H9 (cell line): ENCODE results near the gene KIF2C. TPM values are rescaled to one million over a fixed set of nuclear protein-coding genes. Genes with fewer than 3 reads are reported as not detected.
"Not testable (repeated sequence)": the region's sequence is repeated elsewhere in the genome, so short reads cannot be mapped to it uniquely, and the experiment has no call there.

ENCODE experiments used
- DNase-seq: peaks from one replicate; pipeline ENCODE4 v3.0.0-alpha.2; 2017
- H2AFZ ChIP-seq: one replicate; pipeline ENCODE4 v1.6.1; 2013; ENCODE audit warnings: mild to moderate bottlenecking, low read length, control low read depth, moderate library complexity
- H2AK5ac ChIP-seq: 2 replicates; pipeline ENCODE4 v1.6.1; 2013; ENCODE audit warnings: low read length, control low read depth, mixed read lengths; ENCODE audit not compliant: insufficient read length
- H2BK120ac ChIP-seq: one replicate; pipeline ENCODE4 v1.6.1; 2013; ENCODE audit warnings: low read depth, mild to moderate bottlenecking, low read length, control low read depth, inconsistent platforms; ENCODE audit not compliant: poor library complexity, severe bottlenecking
- H2BK12ac ChIP-seq: 2 replicates; pipeline ENCODE4 v1.6.1; 2013; ENCODE audit warnings: low read length, control low read depth, mixed read lengths, low read depth; ENCODE audit not compliant: insufficient read length
- H2BK15ac ChIP-seq: 2 replicates; pipeline ENCODE4 v1.6.1; 2013; ENCODE audit warnings: low read depth, low read length, control low read depth
- H2BK20ac ChIP-seq: one replicate; pipeline ENCODE4 v1.6.1; 2013; ENCODE audit warnings: low read depth, mild to moderate bottlenecking, low read length, control low read depth, inconsistent platforms; ENCODE audit not compliant: poor library complexity, severe bottlenecking
- H2BK5ac ChIP-seq: 2 replicates; pipeline ENCODE4 v1.6.1; 2013; ENCODE audit warnings: low read length, control low read depth, mixed read lengths; ENCODE audit not compliant: insufficient read length
- H3K14ac ChIP-seq: 2 replicates; pipeline ENCODE4 v1.6.1; 2013; ENCODE audit warnings: low read length, control low read depth; ENCODE audit not compliant: insufficient read depth
- H3K18ac ChIP-seq: 2 replicates; pipeline ENCODE4 v1.6.1; 2013; ENCODE audit warnings: low read depth, mild to moderate bottlenecking, mixed read lengths, low read length, control low read depth; ENCODE audit not compliant: insufficient read length
- H3K23ac ChIP-seq: 2 replicates; pipeline ENCODE4 v1.6.1; 2013; ENCODE audit warnings: low read length, control low read depth, mixed read lengths, low read depth; ENCODE audit not compliant: insufficient read length
- H3K23me2 ChIP-seq: 2 replicates; pipeline ENCODE4 v1.6.1; 2013; ENCODE audit warnings: low read depth, mild to moderate bottlenecking, mixed read lengths, low read length, control low read depth; ENCODE audit not compliant: insufficient read length, poor library complexity, severe bottlenecking
- H3K27ac ChIP-seq: 2 replicates; pipeline ENCODE4 v1.5.1; 2013; ENCODE audit warnings: low read length, control low read depth, mixed read lengths, low read depth; ENCODE audit not compliant: insufficient read length
- H3K27me3 ChIP-seq: 2 replicates; pipeline ENCODE4 v1.6.1; 2013; ENCODE audit warnings: low read length, control low read depth, inconsistent platforms; ENCODE audit not compliant: insufficient read depth
- H3K4ac ChIP-seq: 2 replicates; pipeline ENCODE4 v1.6.1; 2013; ENCODE audit warnings: low read depth, mild to moderate bottlenecking, control low read depth, inconsistent platforms, low read length, moderate library complexity
- H3K4me1 ChIP-seq: 2 replicates; pipeline ENCODE4 v1.6.1; 2013; ENCODE audit warnings: low read length, control low read depth, inconsistent platforms; ENCODE audit not compliant: insufficient read depth
- H3K4me2 ChIP-seq: 2 replicates; pipeline ENCODE4 v1.6.1; 2013; ENCODE audit warnings: low read length, control low read depth, mixed read lengths; ENCODE audit not compliant: insufficient read length, insufficient read depth
- H3K56ac ChIP-seq: 2 replicates; pipeline ENCODE4 v1.6.1; 2013; ENCODE audit warnings: low read depth, mild to moderate bottlenecking, mixed read lengths, low read length, control low read depth; ENCODE audit not compliant: insufficient read length
- H3K79me1 ChIP-seq: 2 replicates; pipeline ENCODE4 v1.6.1; 2013; ENCODE audit warnings: low read depth, mild to moderate bottlenecking, moderate library complexity, low read length, control low read depth, inconsistent platforms; ENCODE audit not compliant: insufficient read depth, poor library complexity, severe bottlenecking
- H3K79me2 ChIP-seq: 2 replicates; pipeline ENCODE4 v1.6.1; 2013; ENCODE audit warnings: low read length, control low read depth, inconsistent platforms; ENCODE audit not compliant: insufficient read depth
- H3K9ac ChIP-seq: 2 replicates; pipeline ENCODE4 v1.6.1; 2013; ENCODE audit warnings: low read length, control low read depth, mixed read lengths; ENCODE audit not compliant: insufficient read length; ENCODE audit errors: extremely low read depth
- H3K9me3 ChIP-seq: one replicate; pipeline ENCODE4 v1.6.1; 2013; ENCODE audit warnings: low read depth, low read length, inconsistent platforms; ENCODE audit not compliant: control insufficient read depth
- H3T11ph ChIP-seq: one replicate; pipeline ENCODE4 v1.6.1; 2013; ENCODE audit warnings: mild to moderate bottlenecking, low read length, control low read depth, inconsistent platforms
- H4K20me1 ChIP-seq: one replicate; pipeline ENCODE4 v1.6.1; 2013; ENCODE audit not compliant: control insufficient read depth, insufficient read length, insufficient read depth
- H4K5ac ChIP-seq: 2 replicates; pipeline ENCODE4 v1.6.1; 2013; ENCODE audit warnings: low read depth, mild to moderate bottlenecking, mixed read lengths, low read length, control low read depth; ENCODE audit not compliant: insufficient read length
- H4K8ac ChIP-seq: replicated peaks from 2 replicates; pipeline ENCODE4 v1.6.1; 2013; ENCODE audit warnings: low read length, control low read depth, mixed read lengths, low read depth; ENCODE audit not compliant: insufficient read length
- H4K91ac ChIP-seq: 2 replicates; pipeline ENCODE4 v1.6.1; 2013; ENCODE audit warnings: low read depth, mild to moderate bottlenecking, moderate library complexity, mixed read lengths, low read length, control low read depth; ENCODE audit not compliant: insufficient read length
- H3K27ac Mint-ChIP-seq, 3 experiments: 2 replicates in 2 of 3; 3 replicates in 1 of 3; pipeline ENCODE4 v1.8.0; 2020 to 2021; ENCODE audit warnings: mixed read lengths in 3 of 3, mild to moderate bottlenecking in 1 of 3, moderate library complexity in 1 of 3
- H3K27me3 Mint-ChIP-seq: 2 replicates; pipeline ENCODE4 v1.8.0; 2021; ENCODE audit warnings: low read depth, mild to moderate bottlenecking, moderate library complexity, mixed read lengths
- H3K36me3 Mint-ChIP-seq, 3 experiments: 2 replicates in 2 of 3; 3 replicates in 1 of 3; pipeline ENCODE4 v1.8.0; 2020 to 2021; ENCODE audit warnings: low read depth in 3 of 3, mixed read lengths in 3 of 3; ENCODE audit not compliant: insufficient read depth in 1 of 3
- H3K4me1 Mint-ChIP-seq, 2 experiments: 2 replicates each; pipeline ENCODE4 v1.8.0; 2020; ENCODE audit warnings: mixed read lengths in 2 of 2
- H3K4me3 Mint-ChIP-seq, 2 experiments: 2 replicates in 1 of 2; 3 replicates in 1 of 2; pipeline ENCODE4 v1.8.0; 2020 to 2021; ENCODE audit warnings: mild to moderate bottlenecking in 2 of 2, mixed read lengths in 2 of 2, moderate library complexity in 1 of 2
- H3K9me3 Mint-ChIP-seq, 2 experiments: 2 replicates in 1 of 2; 3 replicates in 1 of 2; pipeline ENCODE4 v1.8.0; 2020; ENCODE audit warnings: mild to moderate bottlenecking in 2 of 2, mixed read lengths in 2 of 2, moderate library complexity in 1 of 2
- CTCF ChIP-seq: fragments of 200-600 bp; sonication (generic); conservative IDR thresholded peaks from 3 replicates; pipeline ENCODE4 v1.8.0; 2021; ENCODE audit warnings: antibody characterized with exemption, mild to moderate bottlenecking
- WGBS: extraction: QIAGEN DNeasy Blood & Tissue Kit; methylation state at CpG from one replicate; pipeline ENCODE4 v1.1.7; 2013; ENCODE audit warnings: missing lambda C conversion rate, low lambda C conversion rate, mixed read lengths; ENCODE audit not compliant: insufficient read length; ENCODE audit errors: extremely low coverage; 5-methylcytosine and 5-hydroxymethylcytosine counted together
- total RNA-seq: library from RNA; stranded (reverse); gene quantifications from 2 replicates; pipeline ENCODE4 v1.2.1, GENCODE V29; 2021

The KIF2C gene
- total RNA-seq, 1 experiment from 2014 or later, result 73.1 TPM

- H3K4me3 Mint-ChIP-seq, result no peak overlapping the region; a peak in 1 of 5 replicates
- no peak overlapping the region for H2BK5ac ChIP-seq
- H3K27me3 ChIP-seq, result no peaks in the 10 kb centered on the region
- H3K4ac ChIP-seq, result no peak overlapping the region
- H3K18ac ChIP-seq, result peak overlapping the region; percentile 12
- no peak overlapping the region for H4K8ac ChIP-seq
- WGBS, result no CpG with 5 or more reads among the region's 9 CpGs
- no peak overlapping the region for H3K23ac ChIP-seq
- H3K4me1 ChIP-seq, result no peaks in the 10 kb centered on the region
- peak overlapping the region in 2 of 3 experiments; percentile 65 to 71; a peak in 4 of 7 replicates for H3K27ac Mint-ChIP-seq
- H2AK5ac ChIP-seq, result no peak overlapping the region
- H3K4me1 Mint-ChIP-seq, result peaks cover 15 to 20% of the 10 kb centered on the region in 2 experiments
- H3K4me2 ChIP-seq, result peak overlapping the region; percentile 2
- H3K79me2 ChIP-seq, result no peaks in the 10 kb centered on the region
- no peak overlapping the region for H3K56ac ChIP-seq
- DNase-seq, result no peak
- H4K20me1 ChIP-seq, result no peaks in the 10 kb centered on the region
- no peak overlapping the region for H3K14ac ChIP-seq
- no peak overlapping the region for H2BK120ac ChIP-seq
- H3K27me3 Mint-ChIP-seq, result no peaks in the 10 kb centered on the region
- H2AFZ ChIP-seq, result peak overlapping the region; percentile 23
- H4K91ac ChIP-seq, result no peak overlapping the region
- H2BK20ac ChIP-seq, result no peak overlapping the region
- H2BK12ac ChIP-seq, result no peak overlapping the region
- no peak overlapping the region for H3K27ac ChIP-seq
- H3K9me3 Mint-ChIP-seq, result no peaks in the 10 kb centered on the region
- no peaks in the 10 kb centered on the region for H3K36me3 Mint-ChIP-seq
- H3K23me2 ChIP-seq, result no peaks in the 10 kb centered on the region
- no peak overlapping the region for H3T11ph ChIP-seq
- TF ChIP-seq CTCF, result no peak
- no peak overlapping the region for H2BK15ac ChIP-seq
- H3K9me3 ChIP-seq, result no peaks in the 10 kb centered on the region
- H3K79me1 ChIP-seq, result no peaks in the 10 kb centered on the region
- no peak overlapping the region for H3K9ac ChIP-seq
- H4K5ac ChIP-seq, result no peak overlapping the region
These were observed 53.3 kb downstream of the KIF2C start for GRCh38 chr1:44792736-44793502.

- H3K56ac ChIP-seq, H3T11ph ChIP-seq, H3K4ac ChIP-seq, H3K23ac ChIP-seq, H2BK12ac ChIP-seq, H3K27ac ChIP-seq, H2BK20ac ChIP-seq, H2BK15ac ChIP-seq, H2BK5ac ChIP-seq, H4K91ac ChIP-seq, H2AFZ ChIP-seq, H3K27ac Mint-ChIP-seq, H4K20me1 ChIP-seq, H3K14ac ChIP-seq, H3K4me1 ChIP-seq, H3K79me2 ChIP-seq, H2AK5ac ChIP-seq, H3K27me3 ChIP-seq, H2BK120ac ChIP-seq, H3K4me2 ChIP-seq, DNase-seq, H4K5ac ChIP-seq, H3K9me3 ChIP-seq, H3K9ac ChIP-seq, H3K23me2 ChIP-seq, H4K8ac ChIP-seq, H3K18ac ChIP-seq, H3K79me1 ChIP-seq, H3K9me3 Mint-ChIP-seq, H3K27me3 Mint-ChIP-seq, H3K4me3 Mint-ChIP-seq: not testable (repeated sequence)
- no CpG with 5 or more reads among the region's 8 CpGs for WGBS
- H3K4me1 Mint-ChIP-seq, result peaks cover 18 to 25% of the 10 kb centered on the region in 2 experiments
- H3K36me3 Mint-ChIP-seq, result peaks cover 0 to 14% (median 2%) of the 10 kb centered on the region in 3 experiments; a peak in 6 of 7 replicates
These were observed 58.2 kb downstream of the KIF2C start for GRCh38 chr1:44797886-44798285.
